Measurements from ENCODE around the gene LRP6. TPM values are rescaled to one million over a fixed set of nuclear protein-coding genes. Genes with fewer than 3 reads are reported as not detected.

Gene LRP6
- total RNA-seq, 1 experiment from 2014 or later: 15.5 TPM

GRCh38 chr12:12141000-12141399, 125.8 kb downstream of the LRP6 start:
- Histone ChIP-seq H3K27ac (ENCODE audit: low read length) (no peak overlapping the region), H4K20me1 (ENCODE audit: low read length) (no peaks in the 10 kb centered on the region), H2AFZ (ENCODE audit: low read length) (no peak overlapping the region), H3K9ac (ENCODE audit: low read length) (no peak overlapping the region), H3K27me3 (ENCODE audit: low read length) (no peaks in the 10 kb centered on the region), H3K9me3 (ENCODE audit: low read length) (no peaks in the 10 kb centered on the region), H3K4me3 (ENCODE audit: low read length) (no peak overlapping the region), H3F3A (ENCODE audit: low read length, unreplicated experiment) (no peaks in the 10 kb centered on the region), H3K9me2 (replicated peaks; ENCODE audit: low read length) (no peaks in the 10 kb centered on the region), H3K36me3 (ENCODE audit: low read depth, low read length) (no peaks in the 10 kb centered on the region; the same call in 1 of the 2 replicates), H3K4me2 (ENCODE audit: low read length) (no peak overlapping the region), H3K4me1 (ENCODE audit: insufficient read depth, low read length) (no peaks in the 10 kb centered on the region), H3K79me2 (ENCODE audit: low read length) (no peaks in the 10 kb centered on the region)
- TF ChIP-seq EZH2 (IDR thresholded peaks at IDR 0.05; ENCODE audit: low read length, unreplicated experiment) (no peak), EZH2phosphoT487 (IDR thresholded peaks at IDR 0.05; ENCODE audit: borderline replicate concordance, low read length) (no peak), CTCF (conservative IDR thresholded peaks at IDR 0.05; ENCODE audit: low read depth, low read length) (no peak)
- ChIA-PET POLR2A (ENCODE audit: unreplicated experiment) (no interaction called here), CTCF (no interaction called here)
- ATAC-seq: no peak
- no TSS peak for BruUV-seq (replicated peaks)
- no peak for DNase-seq
- intact Hi-C loops (cut with micrococcal nuclease): no loop called here

GRCh38 chr12:12138203-12139154, 128.4 kb downstream of the LRP6 start:
- H3K27ac ChIP-seq (ENCODE audit: low read length): no peak overlapping the region

More at GRCh38 chr12:12138203-12139154, 128.4 kb downstream of the LRP6 start:
- H3K4me1 ChIP-seq (ENCODE audit: insufficient read depth, low read length): no peaks in the 10 kb centered on the region
- no peaks in the 10 kb centered on the region for H3K27me3 ChIP-seq (ENCODE audit: low read length)
- ChIA-PET CTCF (no interaction called here), POLR2A (ENCODE audit: unreplicated experiment) (interaction anchor here (0.6 kb wide), 1 partner anchor 195 kb away, joined by 10 read pairs; no protein-coding TSS in a partner anchor)
- no peaks in the 10 kb centered on the region for H4K20me1 ChIP-seq (ENCODE audit: low read length)
- H3K36me3 ChIP-seq (ENCODE audit: low read depth, low read length): no peaks in the 10 kb centered on the region; the same call in 1 of the 2 replicates
- H3K79me2 ChIP-seq (ENCODE audit: low read length): no peaks in the 10 kb centered on the region
- no TSS peak for BruUV-seq (replicated peaks)
- no peaks in the 10 kb centered on the region for H3K9me2 ChIP-seq (replicated peaks; ENCODE audit: low read length)
- H3F3A ChIP-seq (ENCODE audit: low read length, unreplicated experiment): no peaks in the 10 kb centered on the region
- H3K9ac ChIP-seq (ENCODE audit: low read length): no peak overlapping the region
- no peak for DNase-seq
- no peak overlapping the region for H3K4me2 ChIP-seq (ENCODE audit: low read length)
- TF ChIP-seq CTCF (conservative IDR thresholded peaks at IDR 0.05; ENCODE audit: low read depth, low read length): no peak
- TF ChIP-seq EZH2 (IDR thresholded peaks at IDR 0.05; ENCODE audit: low read length, unreplicated experiment): no peak
- TF ChIP-seq EZH2phosphoT487 (IDR thresholded peaks at IDR 0.05; ENCODE audit: borderline replicate concordance, low read length): no peak
- no peak for ATAC-seq
- no peak overlapping the region for H3K4me3 ChIP-seq (ENCODE audit: low read length)
- intact Hi-C loops (cut with micrococcal nuclease): no loop called here
- no peak overlapping the region for H2AFZ ChIP-seq (ENCODE audit: low read length)
- H3K9me3 ChIP-seq (ENCODE audit: low read length): no peaks in the 10 kb centered on the region

Data from PC-3 (cell line).